HG03565 (cell line): Measurements from ENCODE around the gene KLF15.

ENCODE experiments used
- ATAC-seq: cut with Tn5 transposase; IDR thresholded peaks from one replicate; pipeline ENCODE4 v1.9.1; 2021; ENCODE audit warnings: mild to moderate bottlenecking, moderate library complexity; ENCODE audit not compliant: unreplicated experiment

The KLF15 gene

DNA sequence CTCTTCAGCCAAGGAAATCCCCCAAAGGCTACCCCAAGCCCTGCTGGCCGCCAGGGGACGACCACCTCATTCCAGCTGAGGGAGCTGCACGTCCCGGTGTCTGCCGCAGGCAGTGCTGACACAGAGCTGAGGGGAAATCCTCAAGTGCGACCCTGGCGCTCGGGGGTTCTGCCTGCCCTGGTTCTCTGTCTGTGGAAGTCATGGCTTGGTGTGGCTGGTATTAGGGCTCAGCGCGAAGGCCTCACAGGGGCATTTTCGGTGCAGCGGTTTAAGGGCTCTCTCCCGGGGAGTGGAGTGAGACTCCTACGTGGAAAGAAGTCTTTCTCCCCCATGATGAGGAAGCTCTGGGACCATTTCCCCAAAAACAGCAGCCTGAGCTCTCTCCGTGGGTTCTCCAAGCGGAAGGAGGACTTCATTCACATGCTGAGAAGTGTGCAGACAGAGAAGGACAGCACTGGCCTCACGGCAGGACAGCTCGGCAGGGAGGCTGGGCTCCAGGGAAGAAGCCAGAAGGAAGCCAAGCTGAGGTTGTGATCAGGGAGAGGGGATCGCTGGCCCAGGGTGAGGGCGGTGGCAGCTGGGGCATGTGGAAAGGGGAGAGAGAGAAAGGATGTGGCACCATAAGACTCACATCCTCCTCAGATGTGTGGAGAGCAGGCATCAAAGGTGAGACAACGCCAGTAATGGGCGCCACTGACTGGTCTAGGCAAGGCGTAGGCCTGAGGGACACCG lies 48.6 kb downstream of the KLF15 start:
- ATAC-seq = no peak

DNA sequence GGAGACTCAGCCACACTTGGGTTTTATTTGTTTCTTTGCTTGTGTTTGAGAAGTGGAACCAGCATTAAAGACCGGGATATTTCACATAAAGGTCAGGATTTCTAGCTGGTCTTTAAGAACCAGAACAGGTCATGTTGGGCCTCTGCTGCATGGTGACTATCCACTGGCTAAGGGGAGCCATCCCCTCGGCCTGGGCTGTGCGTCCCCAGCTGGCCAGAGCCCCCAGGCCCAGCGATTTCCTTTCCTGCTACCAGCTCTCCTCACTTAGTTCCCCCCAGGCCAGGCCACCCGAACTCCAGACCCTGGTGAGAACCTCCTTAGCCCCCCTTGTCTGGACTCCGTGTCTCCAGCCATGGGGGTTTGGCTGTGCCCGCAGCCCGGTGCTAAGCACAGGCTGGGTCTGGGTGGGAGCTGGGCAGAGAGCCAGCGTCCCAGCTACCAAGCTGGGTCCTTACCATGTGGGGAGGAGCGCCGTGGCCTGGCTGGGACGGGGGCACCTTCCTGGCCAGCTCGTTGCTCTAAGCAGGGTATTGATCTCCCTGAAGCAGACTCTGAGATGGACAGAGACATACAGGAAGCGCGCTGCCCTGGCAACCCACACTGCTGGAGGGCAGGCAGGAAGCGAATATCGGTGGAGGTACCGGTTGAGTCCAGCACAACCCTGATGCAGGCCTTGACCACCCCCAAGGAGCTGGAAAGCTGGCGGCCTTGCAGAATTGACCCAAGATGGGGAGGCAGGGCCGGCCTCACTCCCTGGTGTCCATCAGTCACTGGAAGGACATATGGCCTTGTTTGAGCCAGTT lies 49.4 kb downstream of the KLF15 start:
- ATAC-seq = no peak

DNA sequence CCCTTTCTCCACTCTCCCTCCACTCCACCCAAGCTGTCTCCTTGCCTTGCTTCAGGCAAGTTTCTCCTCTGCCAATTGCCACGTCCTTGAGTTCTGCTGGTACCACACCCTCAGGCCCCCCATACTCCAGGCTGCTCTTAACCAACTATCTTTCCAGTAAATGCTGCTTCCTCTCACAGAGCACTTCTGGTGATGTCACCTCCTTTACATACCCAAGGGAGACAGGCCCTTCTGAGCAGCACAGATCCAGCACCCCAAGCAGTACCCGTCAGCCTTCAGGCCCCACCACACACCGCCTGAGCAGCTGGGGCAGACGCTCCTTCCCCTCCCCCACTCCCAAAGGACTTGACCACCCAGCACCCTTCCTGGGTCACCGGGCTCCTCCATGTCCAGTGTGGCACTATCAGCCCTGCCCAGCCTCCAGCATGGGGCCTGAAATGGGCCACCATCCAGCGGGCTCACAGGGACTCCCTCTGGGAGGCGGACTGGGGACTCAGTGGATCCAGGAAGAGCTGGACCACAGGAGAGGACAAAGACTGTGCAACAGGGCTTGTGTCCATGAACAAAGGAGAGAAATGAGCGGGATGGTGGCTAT lies 50.2 kb downstream of the KLF15 start:
- no peak for ATAC-seq

GRCh38 chr3:126306397-126306796 lies 50.8 kb downstream of the KLF15 start:
- ATAC-seq = no peak

DNA sequence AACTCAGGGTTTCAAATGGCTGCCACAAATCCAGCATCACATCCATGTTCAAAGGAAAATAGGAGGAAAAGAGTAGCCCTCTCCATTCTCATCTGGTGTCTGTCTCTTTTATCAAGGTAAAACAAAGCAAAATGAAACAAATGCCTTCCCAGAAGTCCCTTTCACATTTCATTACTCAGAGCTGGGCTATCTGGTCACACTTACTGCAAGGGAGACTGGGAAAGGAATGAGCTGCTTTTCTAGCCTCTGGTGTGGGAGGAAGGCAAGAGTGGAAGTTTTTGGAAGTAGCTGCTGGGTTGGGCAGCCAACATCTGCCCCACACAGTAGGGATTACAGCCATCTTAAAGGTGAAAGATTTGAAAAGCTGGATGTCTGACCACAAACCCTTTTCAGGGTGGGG lies 51.8 kb downstream of the KLF15 start:
- no peak for ATAC-seq

GRCh38 chr3:126304704-126305103 lies 52.5 kb downstream of the KLF15 start:
- ATAC-seq = no peak

- no peak for ATAC-seq
Measured at GRCh38 chr3:126304291-126304690, 52.9 kb downstream of the KLF15 start.

DNA sequence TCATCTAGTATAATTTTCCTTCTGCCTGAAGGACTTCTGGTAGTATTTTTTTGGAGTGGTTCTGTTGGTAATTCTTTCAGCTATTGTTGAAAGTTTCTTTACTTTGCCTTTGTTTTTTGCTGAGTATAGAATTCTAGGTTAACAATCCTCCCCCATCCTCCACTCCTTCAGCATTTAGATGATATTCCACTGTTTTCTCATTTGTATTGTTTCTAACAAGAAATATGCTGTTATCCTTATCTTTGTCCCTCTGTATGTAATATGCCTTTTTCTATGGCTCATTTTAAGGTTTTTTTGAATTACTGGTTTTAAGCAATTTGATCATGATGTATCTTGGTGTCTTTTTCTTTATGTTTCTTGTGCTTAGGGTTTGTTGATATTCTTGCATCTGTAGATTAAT lies 53.9 kb downstream of the KLF15 start:
- ATAC-seq = no peak

- ATAC-seq = no peak
Measured at GRCh38 chr3:126300761-126301481, 56.3 kb downstream of the KLF15 start.

GRCh38 chr3:126300001-126300760 lies 57.0 kb downstream of the KLF15 start:
- no peak for ATAC-seq

- no peak for ATAC-seq
Measured at GRCh38 chr3:126295407-126295939, 61.7 kb downstream of the KLF15 start.

- no peak for ATAC-seq
Measured at GRCh38 chr3:126294211-126294808, 62.9 kb downstream of the KLF15 start.

DNA sequence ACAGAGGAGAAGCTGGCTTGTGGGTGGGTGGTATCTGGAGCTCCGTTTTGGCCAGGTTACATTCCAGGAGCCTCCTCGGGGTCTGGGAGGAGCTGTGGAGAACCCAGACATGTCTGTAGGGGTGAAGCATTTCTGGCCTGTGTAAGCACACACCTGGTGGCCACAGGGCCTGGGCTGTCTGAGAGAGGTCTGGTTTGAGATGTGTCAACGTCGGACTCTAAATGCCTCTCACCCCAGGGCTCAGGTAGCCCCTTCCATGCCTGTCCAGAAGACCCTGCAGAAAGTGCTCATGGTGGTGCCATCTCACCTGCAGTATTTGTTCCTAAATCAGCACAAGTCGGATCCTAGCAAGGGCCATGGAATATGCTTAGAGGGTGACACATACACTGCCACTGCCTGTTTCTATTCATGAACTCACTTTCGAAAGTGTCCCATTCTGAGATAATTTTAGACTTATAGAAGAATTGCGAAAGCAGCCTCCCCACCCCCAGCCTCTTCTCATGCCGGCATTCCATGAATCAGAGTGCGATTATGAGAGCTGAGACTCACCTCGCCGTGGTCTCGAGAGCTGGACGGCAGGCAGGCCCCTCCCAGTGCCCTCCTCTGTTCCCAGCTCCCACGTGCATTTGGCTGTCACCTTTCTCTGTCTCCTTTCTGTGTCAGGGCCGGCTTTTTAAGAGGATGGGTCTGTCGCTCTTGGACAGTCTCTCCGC lies 63.7 kb downstream of the KLF15 start:
- ATAC-seq = no peak
